CD4-positive, alpha-beta T cell (primary cell): ENCODE data around the gene KIR2DL3. TPM values are rescaled to one million over a fixed set of nuclear protein-coding genes. Genes with fewer than 3 reads are reported as not detected.

Experiments
- ATAC-seq: fragments of 200-7000 bp; cut with Tn5 transposase; one replicate; pipeline ENCODE4 v1.10.0; 2022; ENCODE audit warnings: mild to moderate bottlenecking; ENCODE audit not compliant: poor library complexity
- CTCF ChIA-PET: fragments of 350-600 bp; sonication (Branson Sonifier 250); formaldehyde crosslinking; loops from one replicate; lab custom pipeline; 2021; ENCODE audit warnings: antibody characterized with exemption, inconsistent platforms; lab: Charles Lee
- POLR2A ChIA-PET: fragments of 350-600 bp; sonication (Branson Sonifier 250); formaldehyde crosslinking; loops from one replicate; lab custom pipeline; 2021; ENCODE audit warnings: antibody characterized with exemption, inconsistent platforms; lab: Charles Lee
- DNase-seq, 14 experiments: peaks; one replicate each; pipeline ENCODE4 v3.0.0-alpha.2; 2013 to 2020; ENCODE audit warnings: mixed read lengths in 2 of 14
- H3K27ac ChIP-seq, 2 donors: one replicate each; pipeline versions ENCODE4 v1.5.1 to v1.7.0; 2013; ENCODE audit warnings: low read length in 2 of 2, low read depth in 1 of 2, mild to moderate bottlenecking in 1 of 2
- H3K27me3 ChIP-seq, 2 experiments: 1 replicate in 1 of 2; 2 replicates in 1 of 2; pipeline versions ENCODE4 v1.6.1 to v1.7.0; 2013; ENCODE audit warnings: low read length in 2 of 2, control low read depth in 1 of 2, mild to moderate bottlenecking in 1 of 2, moderate library complexity in 1 of 2; ENCODE audit not compliant: insufficient read depth in 2 of 2, control insufficient read depth in 1 of 2
- H3K36me3 ChIP-seq: one replicate; pipeline ENCODE4 v1.6.1; 2013; ENCODE audit warnings: low read length, control low read depth; ENCODE audit not compliant: insufficient read depth
- H3K4me1 ChIP-seq: one replicate; pipeline ENCODE4 v1.6.1; 2013; ENCODE audit warnings: low read length, control low read depth; ENCODE audit not compliant: insufficient read depth
- H3K4me3 ChIP-seq: one replicate; pipeline ENCODE4 v1.5.1; 2013; ENCODE audit warnings: mild to moderate bottlenecking, low read length, moderate library complexity
- H3K9me3 ChIP-seq, 2 experiments: 1 replicate in 1 of 2; 2 replicates in 1 of 2; pipeline versions ENCODE4 v1.6.1 to v1.7.0; 2013; ENCODE audit warnings: low read length in 2 of 2, mild to moderate bottlenecking in 2 of 2, control low read depth in 1 of 2, moderate library complexity in 1 of 2; ENCODE audit not compliant: control insufficient read depth in 1 of 2, insufficient read depth in 1 of 2
- H3K27ac Mint-ChIP-seq: one replicate; pipeline ENCODE4 v1.8.0; 2020; ENCODE audit warnings: mixed read lengths
- H3K27me3 Mint-ChIP-seq: one replicate; pipeline ENCODE4 v1.8.0; 2021; ENCODE audit warnings: mixed read lengths
- H3K36me3 Mint-ChIP-seq: one replicate; pipeline ENCODE4 v1.8.0; 2021; ENCODE audit warnings: low read depth, mixed read lengths
- H3K4me1 Mint-ChIP-seq: one replicate; pipeline ENCODE4 v1.8.0; 2021; ENCODE audit warnings: low read depth, mixed read lengths
- H3K4me3 Mint-ChIP-seq: one replicate; pipeline ENCODE4 v1.8.0; 2020; ENCODE audit warnings: mild to moderate bottlenecking, mixed read lengths
- H3K9me3 Mint-ChIP-seq: one replicate; pipeline ENCODE4 v1.8.0; 2020; ENCODE audit warnings: mixed read lengths
- intact Hi-C, 2 experiments: fragments of 100-400 bp; cut with DNase I in 1 of 2; cut with micrococcal nuclease in 1 of 2; formaldehyde crosslinking; loops; one replicate each; pipeline versions ENCODE4 v1.15.1 to v1.9.0; 2023 to 2025; cut with DNase I, micrococcal nuclease
- total RNA-seq, 174 experiments: library from RNA in 2 of 174; stranded (reverse) in 2 of 174; gene quantifications; one replicate each; pipeline ENCODE4 v1.2.3 and lab custom pipeline; 2021 to 2026
- TF ChIP-seq, protein P1 (sequence below): fragments of 200-600 bp; IDR thresholded peaks from one replicate; pipeline ENCODE4 v1.8.0; 2022; ENCODE audit warnings: antibody characterized with exemption, mild to moderate bottlenecking

The KIR2DL3 gene
- total RNA-seq, 2 experiments from 2014 or later = not detected

DNA sequence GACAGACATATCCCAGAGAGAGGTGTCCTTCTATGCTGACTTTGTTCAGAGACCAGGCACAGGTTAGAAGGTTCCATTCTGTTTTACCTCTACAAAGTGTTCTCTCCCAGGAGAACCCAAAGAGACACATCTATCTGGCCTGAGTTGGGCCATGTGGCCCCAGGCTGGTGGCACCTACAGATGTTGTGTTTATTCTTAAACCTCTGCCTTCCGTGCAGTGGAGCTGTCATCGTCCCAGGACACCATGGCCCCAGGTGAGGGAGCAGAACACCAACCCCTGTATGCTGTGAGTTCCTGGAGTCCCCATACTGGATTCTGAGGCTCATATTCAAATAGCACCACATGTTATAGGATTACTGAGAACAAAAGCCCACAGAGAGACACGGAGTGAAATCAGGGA lies 10.1 kb upstream of the KIR2DL3 start:
- intact Hi-C loops = no loop called here
- DNase-seq (no peak), ATAC-seq (no peak)
- ChIA-PET POLR2A (no interaction called here), CTCF (no interaction called here)
- Mint-ChIP-seq H3K4me3 (no peak overlapping the region), H3K4me1 (no peaks in the 10 kb centered on the region), H3K9me3 (peaks cover 2% of the 10 kb centered on the region), H3K27ac (no peak overlapping the region), H3K36me3 (no peaks in the 10 kb centered on the region), H3K27me3 (peaks cover 17% of the 10 kb centered on the region)
- Histone ChIP-seq H3K9me3 (peaks cover 0 to 9% of the 10 kb centered on the region in 2 experiments), H3K36me3 (no peaks in the 10 kb centered on the region), H3K27me3 (no peaks in the 10 kb centered on the region), H3K27ac (no peak overlapping the region), H3K4me1 (no peaks in the 10 kb centered on the region), H3K4me3 (no peak overlapping the region)
- TF ChIP-seq, protein P1, sequence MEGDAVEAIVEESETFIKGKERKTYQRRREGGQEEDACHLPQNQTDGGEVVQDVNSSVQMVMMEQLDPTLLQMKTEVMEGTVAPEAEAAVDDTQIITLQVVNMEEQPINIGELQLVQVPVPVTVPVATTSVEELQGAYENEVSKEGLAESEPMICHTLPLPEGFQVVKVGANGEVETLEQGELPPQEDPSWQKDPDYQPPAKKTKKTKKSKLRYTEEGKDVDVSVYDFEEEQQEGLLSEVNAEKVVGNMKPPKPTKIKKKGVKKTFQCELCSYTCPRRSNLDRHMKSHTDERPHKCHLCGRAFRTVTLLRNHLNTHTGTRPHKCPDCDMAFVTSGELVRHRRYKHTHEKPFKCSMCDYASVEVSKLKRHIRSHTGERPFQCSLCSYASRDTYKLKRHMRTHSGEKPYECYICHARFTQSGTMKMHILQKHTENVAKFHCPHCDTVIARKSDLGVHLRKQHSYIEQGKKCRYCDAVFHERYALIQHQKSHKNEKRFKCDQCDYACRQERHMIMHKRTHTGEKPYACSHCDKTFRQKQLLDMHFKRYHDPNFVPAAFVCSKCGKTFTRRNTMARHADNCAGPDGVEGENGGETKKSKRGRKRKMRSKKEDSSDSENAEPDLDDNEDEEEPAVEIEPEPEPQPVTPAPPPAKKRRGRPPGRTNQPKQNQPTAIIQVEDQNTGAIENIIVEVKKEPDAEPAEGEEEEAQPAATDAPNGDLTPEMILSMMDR = no peak

DNA sequence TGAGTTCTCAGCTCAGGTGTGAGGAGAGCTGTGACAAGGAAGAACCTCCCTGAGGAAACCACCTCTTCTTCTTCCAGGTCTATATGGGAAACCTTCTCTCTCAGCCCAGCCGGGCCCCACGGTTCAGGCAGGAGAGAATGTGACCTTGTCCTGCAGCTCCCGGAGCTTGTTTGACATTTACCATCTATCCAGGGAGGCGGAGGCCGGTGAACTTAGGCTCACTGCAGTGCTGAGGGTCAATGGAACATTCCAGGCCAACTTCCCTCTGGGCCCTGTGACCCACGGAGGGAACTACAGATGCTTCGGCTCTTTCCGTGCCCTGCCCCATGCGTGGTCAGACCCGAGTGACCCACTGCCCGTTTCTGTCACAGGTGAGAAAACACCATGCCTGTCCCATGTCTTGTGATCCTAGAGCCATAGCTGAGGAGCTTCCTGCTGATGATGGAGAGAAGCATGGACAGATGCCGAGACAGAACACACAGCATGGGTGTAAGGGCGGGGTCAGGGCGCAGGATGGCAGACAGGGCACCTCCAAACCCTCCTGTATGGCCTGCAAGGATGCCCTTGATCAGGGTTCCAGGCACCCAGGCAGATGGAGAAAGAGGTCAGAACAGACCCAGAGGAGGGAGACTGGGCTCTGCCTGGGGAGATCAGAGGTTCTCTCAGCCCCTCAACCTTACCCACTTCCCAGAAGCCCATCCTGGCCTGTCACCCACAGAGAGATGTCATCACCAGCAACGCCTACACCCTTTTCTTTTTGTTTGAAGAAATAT lies 8.7 kb upstream of the KIR2DL3 start:
- Histone ChIP-seq H3K27ac (no peak overlapping the region), H3K36me3 (no peaks in the 10 kb centered on the region), H3K4me3 (no peak overlapping the region), H3K4me1 (no peaks in the 10 kb centered on the region), H3K27me3 (no peaks in the 10 kb centered on the region), H3K9me3 (peaks cover 0 to 5% of the 10 kb centered on the region in 2 experiments)
- Mint-ChIP-seq H3K27me3 (peaks cover 17% of the 10 kb centered on the region), H3K4me1 (no peaks in the 10 kb centered on the region), H3K4me3 (no peak overlapping the region), H3K27ac (no peak overlapping the region), H3K9me3 (peaks cover 2% of the 10 kb centered on the region), H3K36me3 (no peaks in the 10 kb centered on the region)
- POLR2A ChIA-PET = no interaction called here
- TF ChIP-seq, protein P1 = no peak
- intact Hi-C loops = no loop called here
- no peak for DNase-seq
- no peak for ATAC-seq
- CTCF ChIA-PET = no interaction called here

DNA sequence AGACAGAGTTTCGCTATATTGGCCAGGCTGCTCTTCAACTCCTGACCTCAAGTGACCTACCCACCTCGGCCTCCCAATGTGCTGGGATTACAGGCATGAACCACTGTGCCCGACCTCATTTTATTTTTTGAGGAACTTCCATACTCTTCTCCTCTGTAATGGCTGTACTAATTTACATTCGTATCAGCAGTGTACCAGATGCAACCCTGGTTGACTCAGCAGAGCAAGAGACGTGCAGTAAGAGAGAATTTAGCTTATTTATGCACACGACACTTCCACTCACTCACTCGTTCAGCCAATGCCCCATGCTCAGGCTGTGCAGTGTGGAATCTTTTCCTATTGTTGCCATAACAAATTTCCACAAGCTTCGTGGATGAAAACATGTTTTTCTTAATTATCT lies 7.1 kb upstream of the KIR2DL3 start:
- H3K4me1 Mint-ChIP-seq = no peaks in the 10 kb centered on the region
- Histone ChIP-seq H3K9me3 (peaks cover 0 to 5% of the 10 kb centered on the region in 2 experiments), H3K4me1 (no peaks in the 10 kb centered on the region), H3K4me3 (no peak overlapping the region), H3K27me3 (no peaks in the 10 kb centered on the region), H3K27ac (no peak overlapping the region), H3K36me3 (no peaks in the 10 kb centered on the region)
- H3K4me3 Mint-ChIP-seq = no peak overlapping the region
- TF ChIP-seq, protein P1 = no peak
- POLR2A ChIA-PET = no interaction called here
- intact Hi-C loops = no loop called here
- no peak for ATAC-seq
- peaks cover 17% of the 10 kb centered on the region for H3K27me3 Mint-ChIP-seq
- H3K27ac Mint-ChIP-seq = no peak overlapping the region
- H3K9me3 Mint-ChIP-seq = peaks cover 2% of the 10 kb centered on the region
- no peaks in the 10 kb centered on the region for H3K36me3 Mint-ChIP-seq
- no peak for DNase-seq
- CTCF ChIA-PET = no interaction called here
